Vagina (tissue), 2 donors: ENCODE data around the gene PHACTR4. TPM values are rescaled to one million over a fixed set of nuclear protein-coding genes. Genes with fewer than 3 reads are reported as not detected.

ENCODE experiments used
- DNase-seq, 2 donors: peaks; one replicate each; pipeline ENCODE4 v3.0.0-alpha.2; 2017; ENCODE audit errors: extremely low spot score in 2 of 2
- H3K27ac ChIP-seq: fragments of 200-600 bp; sonication (generic); one replicate; pipeline ENCODE4 v1.5.1; 2019
- H3K27me3 ChIP-seq: fragments of 200-600 bp; sonication (generic); one replicate; pipeline ENCODE4 v1.5.1; 2019
- H3K36me3 ChIP-seq, 2 donors: fragments of 200-600 bp; sonication (generic); one replicate each; pipeline ENCODE4 v1.5.1; 2017 to 2019
- H3K4me1 ChIP-seq: fragments of 200-600 bp; sonication (generic); one replicate; pipeline ENCODE4 v1.5.1; 2019
- H3K4me3 ChIP-seq, 2 donors: fragments of 200-600 bp; sonication (generic); 1 replicate in 1 of 2; 2 replicates in 1 of 2; pipeline ENCODE4 v1.5.1; 2016 to 2019
- H3K9me3 ChIP-seq: fragments of 200-600 bp; sonication (generic); one replicate; pipeline ENCODE4 v1.5.1; 2019
- CTCF ChIP-seq, 3 experiments: fragments of 450-650 bp in 2 of 3; fragments of 200-600 bp in 1 of 3; sonication (generic) in 1 of 3; IDR thresholded peaks; one replicate each; pipeline ENCODE4 v1.5.1; 2017 to 2019; ENCODE audit warnings: antibody characterized with exemption in 3 of 3, mild to moderate bottlenecking in 2 of 3, moderate library complexity in 2 of 3
- POLR2A ChIP-seq, 2 donors: fragments of 450-650 bp; IDR thresholded peaks; one replicate each; pipeline ENCODE4 v1.6.1; 2017; ENCODE audit warnings: antibody characterized with exemption in 2 of 2, mild to moderate bottlenecking in 2 of 2, moderate library complexity in 2 of 2
- POLR2AphosphoS5 ChIP-seq, 2 donors: sonication (generic); formaldehyde crosslinking; IDR thresholded peaks; one replicate each; pipeline ENCODE4 v1.9.0; 2017; ENCODE audit warnings: antibody characterized with exemption in 2 of 2, mild to moderate bottlenecking in 2 of 2, low read depth in 1 of 2; ENCODE audit not compliant: insufficient read depth in 1 of 2
- intact Hi-C: fragments of 100-400 bp; cut with DNase I; formaldehyde crosslinking; loops from one replicate; pipeline ENCODE4 v1.15.1; 2023
- total RNA-seq: library from RNA; depleted of rRNA; stranded (reverse); fragments of >200 nt; gene quantifications from one replicate; pipeline ENCODE4 v1.2.3, GENCODE V29; 2016

PHACTR4 gene
- total RNA-seq, 1 donor from 2014 or later, result 28.7 TPM

GRCh38 chr1:28482138-28482537 lies 112.6 kb downstream of the PHACTR4 start:
- H3K4me3 ChIP-seq, result no peak overlapping the region
- no peak for DNase-seq
- no peak overlapping the region for H3K27ac ChIP-seq
- TF ChIP-seq POLR2A (IDR thresholded peaks at IDR 0.05) (no peak), CTCF (IDR thresholded peaks at IDR 0.05) (no peak), POLR2AphosphoS5 (IDR thresholded peaks at IDR 0.05; ENCODE audit: insufficient read depth in 1 of 2, low read depth in 1 of 2) (no peak)
- no peaks in the 10 kb centered on the region for H3K27me3 ChIP-seq
- no peaks in the 10 kb centered on the region for H3K4me1 ChIP-seq
- peaks cover 0 to 72% of the 10 kb centered on the region in 2 donors for H3K36me3 ChIP-seq
- intact Hi-C loops, result no loop called here
- no peaks in the 10 kb centered on the region for H3K9me3 ChIP-seq

- TF ChIP-seq POLR2A (IDR thresholded peaks at IDR 0.05) (no peak), CTCF (IDR thresholded peaks at IDR 0.05) (no peak), POLR2AphosphoS5 (IDR thresholded peaks at IDR 0.05; ENCODE audit: insufficient read depth in 1 of 2, low read depth in 1 of 2) (no peak)
- intact Hi-C loops, result no loop called here
- DNase-seq, result no peak
- Histone ChIP-seq H3K9me3 (no peaks in the 10 kb centered on the region), H3K36me3 (peaks cover 0 to 71% of the 10 kb centered on the region in 2 donors), H3K4me3 (no peak overlapping the region), H3K4me1 (no peaks in the 10 kb centered on the region), H3K27me3 (no peaks in the 10 kb centered on the region), H3K27ac (no peak overlapping the region)
Observed at GRCh38 chr1:28482702-28483101, 113.2 kb downstream of the PHACTR4 start.

- TF ChIP-seq POLR2AphosphoS5 (IDR thresholded peaks at IDR 0.05; ENCODE audit: insufficient read depth in 1 of 2, low read depth in 1 of 2), result no peak
- TF ChIP-seq CTCF (IDR thresholded peaks at IDR 0.05), result no peak
- TF ChIP-seq POLR2A (IDR thresholded peaks at IDR 0.05), result no peak
- no peaks in the 10 kb centered on the region for H3K9me3 ChIP-seq
- no peaks in the 10 kb centered on the region for H3K27me3 ChIP-seq
- intact Hi-C loops, result no loop called here
- H3K4me1 ChIP-seq, result no peaks in the 10 kb centered on the region
- H3K27ac ChIP-seq, result no peak overlapping the region
- peaks cover 0 to 60% of the 10 kb centered on the region in 2 donors for H3K36me3 ChIP-seq
- no peak for DNase-seq
- H3K4me3 ChIP-seq, result no peak overlapping the region
Observed at GRCh38 chr1:28494737-28495136, 125.2 kb downstream of the PHACTR4 start.

GRCh38 chr1:28499553-28499952 lies 130.0 kb downstream of the PHACTR4 start:
- H3K4me3 ChIP-seq, result no peak overlapping the region
- H3K27me3 ChIP-seq, result no peaks in the 10 kb centered on the region
- DNase-seq, result no peak
- H3K9me3 ChIP-seq, result no peaks in the 10 kb centered on the region
- TF ChIP-seq CTCF (IDR thresholded peaks at IDR 0.05), result no peak
- no peak overlapping the region for H3K27ac ChIP-seq
- H3K4me1 ChIP-seq, result no peaks in the 10 kb centered on the region
- peaks cover 0 to 22% of the 10 kb centered on the region in 2 donors for H3K36me3 ChIP-seq
- intact Hi-C loops, result no loop called here

- no peak for TF ChIP-seq POLR2AphosphoS5 (IDR thresholded peaks at IDR 0.05; ENCODE audit: insufficient read depth in 1 of 2, low read depth in 1 of 2)
- no peak for TF ChIP-seq CTCF (IDR thresholded peaks at IDR 0.05)
- TF ChIP-seq POLR2A (IDR thresholded peaks at IDR 0.05), result no peak
- no peaks in the 10 kb centered on the region for H3K9me3 ChIP-seq
- no peak overlapping the region for H3K27ac ChIP-seq
- H3K27me3 ChIP-seq, result no peaks in the 10 kb centered on the region
- no peak overlapping the region for H3K4me3 ChIP-seq
- H3K36me3 ChIP-seq, result peaks cover 0 to 11% of the 10 kb centered on the region in 2 donors
- no peak for DNase-seq
- intact Hi-C loops, result loop anchor here (10.0 kb wide), 1 partner anchor 87 kb away; no protein-coding TSS in a partner anchor
- H3K4me1 ChIP-seq, result no peaks in the 10 kb centered on the region
Observed at GRCh38 chr1:28501925-28502324, 132.4 kb downstream of the PHACTR4 start.
